GM12801 (cell line): ENCODE measurements around the gene CNNM3.

Source experiments
- CTCF ChIP-seq: IDR thresholded peaks from one replicate; pipeline ENCODE4 v1.5.1; 2011; ENCODE audit warnings: control low read depth; ENCODE audit not compliant: insufficient read length; ENCODE audit errors: extremely low read depth

The CNNM3 gene

DNA sequence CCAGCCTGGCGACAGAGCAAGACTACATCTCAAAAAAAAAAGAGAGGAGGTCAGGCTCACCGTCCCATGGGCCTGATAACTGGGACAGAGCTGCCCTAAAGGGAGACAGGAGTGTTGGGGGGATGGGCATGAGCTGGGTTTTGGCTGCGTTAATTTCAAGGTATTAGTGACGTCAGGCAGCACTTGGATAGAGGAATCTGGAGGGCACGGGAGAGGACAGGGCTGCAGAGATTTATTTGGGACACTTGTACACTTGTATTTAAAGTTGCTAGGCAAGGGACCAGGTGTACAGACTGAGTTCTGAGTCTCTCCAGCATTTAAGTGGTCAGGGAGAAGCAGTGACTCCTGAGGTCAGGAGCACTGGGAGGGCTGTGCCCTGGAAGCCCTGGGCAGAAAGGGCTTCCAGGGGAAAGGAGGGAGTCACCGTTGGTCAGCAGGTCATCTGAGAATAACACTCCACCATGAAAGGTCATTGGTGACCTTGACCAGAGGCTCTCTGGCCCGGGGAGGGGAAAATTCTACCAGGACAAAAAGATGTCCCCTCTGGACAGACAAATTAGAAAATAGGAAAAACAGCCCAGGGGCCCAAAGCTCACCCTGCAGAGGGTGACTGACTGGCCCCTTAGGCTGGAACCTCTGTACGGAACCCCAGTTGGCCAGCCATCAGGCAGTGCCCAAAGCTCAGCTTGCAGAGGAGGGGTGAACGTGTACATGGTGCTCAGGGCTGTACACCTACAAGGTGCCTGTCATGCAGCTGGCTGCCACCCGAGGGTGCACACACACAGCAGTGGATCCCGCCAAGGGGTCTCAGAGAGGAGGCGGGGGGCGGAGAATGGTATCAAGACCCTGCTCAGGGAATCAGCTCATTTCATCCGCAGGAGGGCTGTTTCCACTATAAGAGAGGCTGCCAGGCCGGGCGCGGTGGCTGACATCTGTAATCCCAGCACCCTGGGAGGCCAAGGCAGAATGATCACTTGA, 23.0 kb upstream of the CNNM3 start:
- TF ChIP-seq CTCF, result no peak

DNA sequence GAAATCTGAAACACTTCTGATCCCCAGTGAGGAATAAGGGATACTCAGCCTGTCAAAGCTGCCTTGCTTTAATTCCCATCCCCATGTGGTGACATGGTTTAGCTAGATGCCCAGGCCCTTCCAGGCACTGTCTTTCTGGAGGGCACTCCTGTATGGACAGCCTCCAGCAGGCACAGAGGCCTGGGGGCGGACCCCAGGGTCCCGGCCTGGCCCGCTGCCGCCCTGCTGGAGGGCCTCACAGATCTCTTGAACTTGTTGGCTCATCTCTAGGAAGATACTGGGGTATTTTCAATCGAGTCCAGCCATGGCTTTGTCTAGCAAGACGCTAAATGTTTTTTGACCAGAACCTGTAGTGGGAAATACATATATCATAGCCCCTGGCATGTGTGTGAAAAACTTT, 21.0 kb upstream of the CNNM3 start:
- no peak for TF ChIP-seq CTCF

DNA sequence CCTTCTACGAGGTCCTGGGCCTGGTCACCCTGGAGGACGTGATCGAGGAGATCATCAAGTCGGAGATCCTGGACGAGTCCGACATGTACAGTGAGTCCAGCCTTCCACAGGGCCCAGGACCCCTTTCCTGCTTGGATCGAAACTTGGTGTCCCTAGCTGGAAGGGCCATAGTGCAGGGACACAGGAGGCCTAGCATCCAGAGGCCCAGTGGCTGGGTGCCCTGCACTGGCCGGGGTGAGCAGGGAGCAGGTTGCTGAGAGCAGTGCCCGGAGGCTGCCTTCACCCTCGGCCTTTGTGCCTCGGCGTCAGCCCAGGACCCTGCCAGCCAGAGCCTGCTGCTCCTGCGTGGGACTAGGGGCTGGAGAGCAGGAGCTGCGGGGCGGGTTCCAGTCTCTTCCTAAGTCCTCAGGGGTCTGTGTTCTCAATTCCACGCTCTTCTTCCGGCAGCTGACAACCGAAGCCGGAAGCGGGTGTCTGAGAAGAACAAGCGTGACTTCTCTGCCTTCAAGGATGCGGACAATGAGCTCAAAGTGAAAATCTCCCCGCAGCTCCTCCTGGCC, 18.9 kb upstream of the CNNM3 start:
- TF ChIP-seq CTCF, result no peak

DNA sequence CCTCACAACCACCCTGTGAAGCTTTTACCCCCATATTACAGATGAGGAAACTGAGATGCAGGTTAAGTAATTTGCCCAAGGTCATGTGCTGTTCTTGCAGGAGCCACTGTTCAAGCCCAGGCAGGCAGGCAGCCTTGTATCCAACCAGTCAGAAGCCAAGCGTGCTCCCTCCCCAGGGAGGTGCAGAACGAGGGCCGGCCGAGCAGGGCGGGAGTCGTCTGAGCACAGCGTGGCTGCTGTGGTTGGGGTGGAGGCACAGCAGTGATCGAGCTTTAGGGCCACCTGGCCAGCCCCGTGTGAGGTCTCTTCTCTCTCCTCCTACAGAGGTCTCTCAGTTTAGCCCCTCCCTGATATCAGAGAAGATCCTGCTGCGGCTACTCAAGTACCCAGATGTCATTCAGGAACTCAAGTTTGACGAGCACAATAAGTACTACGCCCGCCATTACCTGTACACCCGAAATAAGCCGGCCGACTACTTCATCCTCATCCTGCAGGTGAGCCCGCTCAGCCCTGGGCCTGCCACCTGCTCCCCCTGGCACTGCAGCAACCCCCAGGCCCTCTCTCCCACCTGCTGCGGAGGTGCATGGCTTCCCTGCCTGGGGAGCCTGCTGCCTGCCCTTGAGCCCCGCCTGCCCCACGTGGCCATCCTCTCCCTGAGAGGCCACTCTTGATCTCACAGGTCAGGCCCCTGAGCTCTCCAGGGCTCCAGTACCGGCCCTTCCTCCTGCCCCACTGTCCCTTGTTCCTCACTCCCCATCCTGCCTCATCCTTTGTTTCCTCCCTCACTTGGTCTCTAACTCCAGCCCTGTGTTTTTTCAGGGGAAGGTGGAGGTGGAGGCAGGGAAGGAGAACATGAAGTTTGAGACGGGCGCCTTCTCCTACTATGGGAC, 17.1 kb upstream of the CNNM3 start:
- TF ChIP-seq CTCF, result no peak

- no peak for TF ChIP-seq CTCF
Observed at GRCh38 chr2:96799623-96799935, 16.5 kb upstream of the CNNM3 start.

- TF ChIP-seq CTCF, result no peak
Observed at GRCh38 chr2:96800061-96801004, 15.7 kb upstream of the CNNM3 start.
